Stimulated activated CD4-positive, alpha-beta T cell treated with anti-CD3 and anti-CD28 coated beads, Interleukin-4, amount 100 ng/mL, for 24 hours (primary cell): Measurements from ENCODE around the gene ATRIP.
A peak's percentile ranks its signal among the peaks of the same experiment; 100 is the strongest.

Experiments
- DNase-seq: peaks from one replicate; pipeline ENCODE4 v3.0.0-alpha.2; 2020

Gene ATRIP

DNA sequence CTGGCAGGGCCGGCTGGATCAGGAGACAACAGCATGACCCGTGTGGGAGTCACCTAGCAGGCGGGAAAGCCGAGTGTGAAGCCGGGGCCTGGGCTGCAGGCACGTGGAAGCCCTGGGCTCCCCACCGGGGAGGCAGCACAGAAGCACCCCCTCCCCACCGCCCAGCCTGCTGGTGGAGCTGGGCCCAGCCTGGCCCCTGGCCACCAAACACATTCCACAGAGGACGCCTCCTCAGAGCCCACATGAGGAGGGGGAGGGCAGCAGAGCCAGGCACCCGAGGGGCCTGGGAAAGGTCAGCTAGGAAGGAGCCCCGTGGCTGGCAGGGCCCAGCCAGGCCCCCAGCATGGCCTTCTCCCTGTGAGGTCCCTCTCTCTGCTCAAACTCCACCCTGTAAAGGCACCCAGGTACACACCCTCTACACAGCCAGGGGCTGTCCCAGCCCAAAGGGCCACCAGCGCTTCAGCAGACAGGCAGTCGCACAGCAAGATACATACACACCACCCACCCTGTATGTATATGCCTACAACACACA, 21.2 kb upstream of the ATRIP start:
- DNase-seq: no peak

DNA sequence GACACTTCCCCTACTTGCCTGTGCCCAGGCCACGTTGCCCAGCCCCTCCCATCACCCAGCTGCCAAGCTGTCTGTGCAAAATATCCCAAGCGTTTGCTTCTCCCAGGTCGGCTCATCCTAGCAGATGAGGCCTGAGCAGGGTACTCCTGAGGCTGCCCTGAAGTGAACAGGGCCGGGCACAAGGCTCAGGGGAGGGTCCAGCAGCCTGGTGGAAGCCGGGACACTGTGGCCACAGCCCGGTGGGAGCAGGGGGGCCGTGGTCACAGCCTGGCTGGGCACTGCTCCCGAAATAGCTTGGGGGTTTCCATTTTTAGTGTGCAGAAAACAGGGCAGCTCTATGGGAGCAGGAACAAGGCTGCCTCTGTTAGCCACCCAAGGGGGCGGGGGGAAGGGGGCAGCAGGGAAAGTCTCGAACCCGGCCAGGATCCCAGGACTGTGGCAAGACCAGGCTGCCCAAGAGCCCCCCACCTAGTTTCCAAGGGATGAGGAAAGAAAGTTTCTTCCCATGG, 20.1 kb upstream of the ATRIP start:
- DNase-seq: no peak

DNA sequence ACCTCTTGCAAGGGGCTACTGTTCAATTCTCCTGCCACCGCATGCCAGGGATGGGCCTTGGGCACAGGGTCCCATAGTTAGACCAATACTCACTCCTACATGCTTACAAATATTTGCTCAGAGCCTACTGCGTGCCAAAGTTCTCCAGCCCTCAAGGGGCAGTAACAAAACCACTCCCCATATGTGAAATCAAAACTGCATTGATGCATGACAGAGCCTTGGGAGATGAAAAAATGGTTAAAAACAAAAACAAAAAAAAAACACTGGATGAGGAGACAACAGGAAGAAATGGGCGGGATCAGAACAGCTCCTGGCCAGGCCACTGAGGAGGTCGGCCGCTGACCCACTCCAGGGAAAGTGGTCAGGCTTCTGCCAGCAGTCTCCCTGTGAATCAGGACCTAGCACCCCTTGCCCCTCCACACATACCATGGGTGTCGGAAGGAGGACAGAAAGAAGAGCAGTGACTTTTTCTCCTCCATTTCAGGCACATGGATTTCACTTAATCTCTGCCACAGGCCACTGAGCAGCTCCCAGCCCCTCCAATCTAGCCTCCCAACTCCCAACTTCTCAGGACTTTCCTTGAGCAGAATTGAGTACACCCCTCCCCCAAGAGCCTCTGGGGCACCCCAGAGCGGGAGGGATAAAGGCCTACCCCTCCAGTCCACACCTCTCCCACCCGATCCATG, 19.4 kb upstream of the ATRIP start:
- DNase-seq: no peak

DNA sequence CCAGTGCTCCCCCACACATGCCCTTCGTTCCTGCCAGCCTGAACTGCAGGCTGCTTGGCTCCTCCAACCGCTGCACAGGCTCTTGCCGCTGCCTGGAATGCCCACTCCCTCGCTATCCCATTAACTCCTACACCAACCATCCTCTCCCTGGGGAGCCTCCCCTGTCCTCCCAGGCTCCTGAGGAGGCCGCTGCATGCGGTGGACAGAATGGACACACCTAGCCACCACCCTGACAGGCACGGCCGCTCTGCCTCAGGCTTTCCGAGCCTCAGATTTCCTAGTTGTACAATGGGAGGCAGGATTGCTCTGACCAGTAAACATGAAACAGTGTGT, 18.9 kb upstream of the ATRIP start:
- no peak for DNase-seq

DNA sequence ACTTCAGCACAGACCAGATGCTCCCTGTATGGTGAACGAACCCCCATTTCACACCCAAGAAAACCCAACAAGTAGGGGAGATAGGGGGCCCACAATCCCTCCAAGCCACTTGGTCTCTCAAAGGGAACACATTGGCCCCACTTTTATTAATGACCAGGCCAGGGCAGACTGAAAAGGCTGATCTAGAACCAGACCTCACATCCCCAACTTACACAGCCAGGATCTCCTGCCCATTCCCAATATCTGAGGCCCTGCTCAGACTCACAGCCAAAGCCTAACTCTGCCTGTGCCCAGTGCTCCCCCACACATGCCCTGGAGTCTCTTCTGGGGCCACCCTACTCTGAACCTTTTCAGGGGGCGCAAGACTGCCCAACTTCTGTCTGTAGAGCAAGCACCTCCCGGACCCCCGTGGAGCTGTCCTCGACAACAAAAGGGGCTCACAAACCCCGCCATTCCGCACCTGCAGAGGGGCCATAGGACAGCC, 18.4 kb upstream of the ATRIP start:
- DNase-seq: no peak

DNA sequence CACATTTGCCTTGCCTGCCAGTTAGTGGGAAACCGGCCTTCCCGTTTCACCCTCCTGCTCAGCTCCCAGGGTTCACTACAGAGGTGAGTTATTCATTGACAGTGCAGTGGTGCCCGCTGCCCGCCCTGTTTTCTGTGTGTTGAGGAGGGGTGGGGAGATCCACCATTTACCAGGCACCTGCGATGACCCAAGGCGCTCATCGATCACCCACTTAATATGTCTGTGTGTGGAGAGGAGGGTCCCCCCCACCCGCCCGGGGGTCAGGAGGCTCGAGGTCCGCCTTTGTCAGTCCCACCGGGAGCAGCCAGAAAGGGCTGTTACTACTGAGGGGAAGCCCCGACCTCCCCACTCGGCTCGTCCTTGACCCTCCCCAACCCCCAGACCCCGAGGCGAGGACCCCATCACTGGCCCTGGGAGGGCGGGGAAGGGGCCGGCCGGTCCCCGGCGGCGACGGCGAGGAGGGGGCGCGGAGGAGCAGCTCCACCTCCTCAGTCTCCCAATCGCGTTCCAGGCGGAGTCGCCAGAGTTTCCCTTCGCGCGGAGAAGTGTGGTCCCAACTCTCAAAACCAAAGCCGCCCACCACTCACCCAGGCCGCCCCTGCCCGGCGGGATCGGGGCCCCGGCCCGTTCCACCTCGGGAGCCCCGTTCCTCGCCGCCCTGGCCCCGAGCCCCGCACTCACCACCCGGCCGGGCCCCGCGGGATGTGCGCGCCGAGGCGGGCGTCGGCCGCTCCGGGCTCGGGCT, 17.8 kb upstream of the ATRIP start:
- no peak for DNase-seq

DNA sequence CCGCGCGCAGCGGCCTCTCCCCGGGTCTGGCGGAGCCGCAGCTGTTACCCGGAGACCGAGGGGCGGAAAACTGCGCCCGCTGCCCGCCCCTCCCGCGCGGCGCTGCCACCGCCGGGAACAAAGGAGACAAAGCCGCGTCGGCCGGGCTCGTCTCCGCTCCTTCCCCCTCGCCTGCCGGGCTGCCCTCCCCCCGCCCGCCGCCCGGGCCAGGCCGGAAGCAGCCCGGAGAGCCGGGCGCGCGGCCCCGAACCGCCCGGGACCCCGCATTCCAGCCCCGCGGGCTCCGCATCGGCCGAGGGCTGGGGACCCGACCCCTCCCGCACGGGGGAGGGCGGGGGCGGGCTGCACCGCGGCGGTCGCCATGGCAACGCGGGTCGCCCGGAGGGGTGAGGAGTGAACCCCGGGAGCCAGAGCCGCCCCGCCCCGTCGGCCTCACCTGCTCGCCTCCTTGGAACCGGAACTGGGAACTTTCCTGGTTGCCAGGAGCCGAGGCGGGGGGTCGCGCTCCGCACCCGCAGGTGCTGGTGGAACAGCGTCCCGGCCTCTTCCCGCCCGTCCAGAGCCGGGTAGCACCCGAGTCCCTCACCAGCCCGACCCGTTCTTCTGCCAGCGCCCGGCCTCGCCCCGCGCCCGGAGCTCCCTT, 17.1 kb upstream of the ATRIP start:
- DNase-seq: peak; percentile 60

DNA sequence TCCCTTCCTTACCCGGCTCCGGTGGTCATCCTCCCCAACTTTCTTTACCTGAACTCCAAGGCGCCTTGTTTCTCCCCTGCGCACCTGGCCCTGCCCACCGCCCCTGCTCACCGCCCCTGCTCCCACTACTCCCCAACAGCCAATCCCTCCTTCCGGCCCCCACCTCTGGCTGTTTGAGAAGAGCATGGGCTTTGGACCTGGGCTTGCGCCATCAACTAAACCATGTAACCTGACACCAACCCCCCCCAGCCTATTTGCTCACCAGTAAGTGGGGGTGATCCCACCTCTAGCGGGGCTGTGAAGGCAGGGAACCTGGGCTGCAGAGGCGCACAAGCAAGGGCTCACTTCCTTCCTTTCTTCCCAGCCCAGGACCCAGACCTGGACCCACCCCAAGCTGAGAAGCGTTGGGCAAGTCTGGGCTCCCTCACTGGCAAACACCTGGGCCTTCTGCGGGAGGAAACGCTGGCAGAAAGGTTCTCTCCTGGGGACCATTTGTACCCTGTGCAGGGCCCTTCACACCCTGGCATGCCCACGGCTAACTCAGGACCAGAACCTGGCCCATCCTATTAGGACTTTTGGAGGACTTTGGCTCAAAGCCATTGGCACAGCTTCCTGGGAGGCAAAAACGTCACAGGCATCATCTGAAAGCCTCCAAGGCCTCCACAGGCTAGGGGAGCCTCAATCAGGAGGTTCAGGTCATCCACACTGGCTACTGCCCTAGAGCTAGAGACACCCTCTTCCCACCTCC, 16.4 kb upstream of the ATRIP start, which contains the start of gene PLXNB1:
PLXNB1 (minus strand) TSS at position 127 of the 748 bp plus-strand sequence. CDS start 5,475 bp downstream, outside the sequence.
- DNase-seq: no peak

DNA sequence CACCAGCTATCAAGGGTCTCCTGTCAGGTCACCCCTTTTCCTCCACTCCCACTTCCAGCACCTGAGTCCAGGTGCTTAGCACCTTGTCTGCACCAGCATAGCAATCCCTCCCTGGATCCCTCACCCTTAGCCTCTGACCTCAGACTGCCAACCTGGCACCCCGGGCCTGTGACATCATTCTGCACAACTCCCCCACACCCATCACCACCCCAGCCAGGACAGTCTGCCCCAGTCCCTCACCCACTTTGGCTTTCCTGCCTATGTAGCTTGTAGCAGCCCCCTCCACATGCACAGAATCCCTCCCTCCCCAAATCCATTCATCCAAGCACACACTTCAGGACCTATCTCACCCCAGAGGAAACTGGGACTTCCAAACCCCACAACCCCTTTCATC, 15.8 kb upstream of the ATRIP start:
- no peak for DNase-seq

DNA sequence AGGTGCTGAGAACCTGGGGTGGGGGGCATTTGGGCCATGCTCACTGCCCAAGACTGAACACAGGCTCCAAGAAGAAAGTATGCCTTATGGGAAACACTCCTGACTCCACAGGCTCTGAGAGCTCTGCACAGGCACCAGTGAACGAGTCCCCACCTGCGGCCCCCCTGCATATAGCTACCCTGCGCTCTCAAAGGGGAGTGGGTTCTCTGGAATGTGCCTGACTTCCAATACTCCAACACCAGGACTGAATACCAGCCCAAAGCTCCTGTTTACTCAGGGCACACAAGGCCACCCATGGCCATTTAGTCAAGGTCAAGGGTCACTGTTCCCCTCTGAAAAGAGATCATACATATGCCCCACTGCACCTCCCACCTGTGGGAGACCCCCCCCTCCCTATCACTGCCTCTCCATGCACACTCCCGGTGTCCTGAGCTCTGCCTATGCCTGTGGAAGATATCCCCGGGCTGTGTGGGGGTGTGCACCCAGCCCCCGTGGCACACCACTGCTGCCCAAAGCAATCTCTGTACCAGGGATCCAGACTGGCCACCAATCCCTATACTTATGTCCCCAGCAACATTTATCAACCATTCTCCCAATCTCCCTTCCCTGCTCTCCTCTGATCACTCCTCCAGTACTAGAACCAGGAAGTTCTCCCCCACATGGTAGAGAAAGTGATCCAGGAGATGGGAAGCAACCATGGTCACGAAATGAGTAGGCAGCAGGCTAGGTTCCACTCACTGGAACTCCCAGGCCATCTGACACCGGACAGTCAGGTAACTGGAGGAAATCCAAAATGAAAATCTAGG, 15.1 kb upstream of the ATRIP start:
- DNase-seq: no peak

DNA sequence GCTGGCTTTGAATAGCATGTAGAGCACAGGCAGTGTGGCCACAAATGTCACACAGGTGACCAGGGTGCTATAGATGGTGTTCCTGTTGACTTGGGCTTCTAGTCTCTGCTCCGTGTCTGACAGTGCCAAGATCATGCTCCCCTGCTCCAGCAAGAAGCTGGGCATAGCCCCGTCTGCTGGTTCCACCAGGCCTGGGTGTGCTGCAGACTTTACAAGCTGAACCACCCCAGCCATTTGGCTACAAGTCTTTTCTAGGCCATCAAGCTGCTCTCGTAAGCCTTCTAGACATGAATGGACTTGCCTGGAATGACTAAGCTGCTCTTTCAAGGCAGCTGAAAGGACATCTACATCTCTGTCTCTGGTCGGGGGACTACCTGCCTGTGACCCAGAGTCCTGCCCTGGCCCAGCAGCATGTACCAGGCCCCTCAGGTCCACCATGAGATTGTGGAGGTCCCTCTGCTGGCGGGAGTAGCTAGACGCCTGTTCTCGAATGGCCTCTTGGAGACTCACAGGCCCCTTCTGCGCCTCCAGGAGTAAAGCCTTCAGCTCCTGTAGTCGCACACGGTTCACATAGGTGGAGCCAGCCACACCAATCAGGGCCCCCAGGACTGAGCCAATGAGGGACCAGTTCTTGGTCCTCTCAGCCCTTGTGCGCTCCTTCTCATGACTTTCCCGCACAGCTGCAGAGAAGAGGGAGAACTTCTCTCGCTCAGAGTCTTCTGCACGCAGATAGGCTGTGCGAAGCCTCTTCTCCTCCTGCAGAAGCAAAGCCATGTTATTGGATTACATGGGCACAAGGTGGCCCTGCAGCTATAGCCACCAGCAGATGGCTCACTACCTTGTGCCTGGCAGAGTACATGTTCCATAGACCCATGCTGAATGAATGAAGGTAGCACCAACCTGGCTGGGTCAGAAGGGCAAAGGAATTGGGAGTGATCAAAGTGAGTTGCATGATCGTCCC, 13.8 kb upstream of the ATRIP start:
- DNase-seq: no peak

DNA sequence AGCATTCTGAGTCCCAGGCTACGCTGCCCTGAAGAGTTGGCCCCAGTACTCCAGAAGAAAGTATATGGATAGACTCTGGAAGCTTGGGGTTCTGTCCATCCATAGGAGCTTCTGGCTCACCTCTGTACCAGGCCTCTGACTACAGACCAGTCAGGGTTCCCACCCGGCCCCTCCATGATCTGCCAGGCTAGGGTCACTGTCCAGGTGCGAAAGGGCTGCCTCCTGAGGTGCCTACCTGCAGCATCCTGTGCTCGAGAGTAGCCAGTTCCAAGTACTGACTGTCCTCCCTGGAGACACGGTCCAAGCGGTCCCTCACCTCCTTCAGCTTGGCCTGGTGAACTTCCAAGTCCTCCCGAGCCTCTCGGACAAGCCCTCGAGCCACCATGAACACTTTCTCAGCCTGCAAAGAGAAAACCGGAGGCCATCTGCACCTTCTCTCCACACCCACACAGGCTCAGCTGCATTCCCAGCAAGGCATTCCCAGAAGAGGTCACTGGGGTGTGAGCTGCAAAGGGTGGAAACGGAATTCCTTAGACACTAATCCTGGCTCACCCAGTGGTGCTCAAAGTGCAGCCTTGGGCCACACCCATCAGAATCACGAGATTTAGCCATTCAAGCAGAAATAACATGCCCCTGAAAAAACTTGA, 12.9 kb upstream of the ATRIP start:
- DNase-seq: no peak

DNA sequence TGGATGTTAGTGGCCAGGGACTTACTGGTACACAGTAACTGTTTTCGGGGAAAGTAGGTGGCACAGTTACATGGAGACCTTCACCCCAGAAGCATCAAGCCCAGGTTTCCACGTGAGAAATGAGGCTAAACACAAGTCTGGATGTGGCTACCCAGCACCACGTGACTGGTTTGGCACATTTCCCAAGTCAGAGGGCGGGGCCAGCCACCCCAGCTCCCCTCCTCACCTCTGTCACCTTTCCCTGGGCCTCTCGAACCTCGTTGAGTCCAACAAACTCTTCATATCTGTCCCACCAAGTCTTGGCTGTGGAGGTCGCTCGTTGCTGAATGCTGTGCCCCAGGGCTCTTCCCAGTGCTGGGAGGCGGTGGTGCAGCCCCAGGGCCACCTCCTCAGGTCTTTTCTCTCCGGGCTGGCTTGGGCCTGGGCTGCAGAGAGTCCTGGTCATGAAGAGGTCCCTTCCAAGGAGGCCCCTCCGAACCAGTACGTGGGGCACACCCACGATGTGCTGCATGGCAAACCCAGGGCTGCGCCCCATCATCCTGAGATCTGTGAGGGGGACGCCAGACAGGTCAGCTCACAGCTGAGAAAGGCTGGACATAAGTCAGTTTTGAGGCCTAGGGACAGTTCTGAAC, 11.8 kb upstream of the ATRIP start:
- DNase-seq: no peak

DNA sequence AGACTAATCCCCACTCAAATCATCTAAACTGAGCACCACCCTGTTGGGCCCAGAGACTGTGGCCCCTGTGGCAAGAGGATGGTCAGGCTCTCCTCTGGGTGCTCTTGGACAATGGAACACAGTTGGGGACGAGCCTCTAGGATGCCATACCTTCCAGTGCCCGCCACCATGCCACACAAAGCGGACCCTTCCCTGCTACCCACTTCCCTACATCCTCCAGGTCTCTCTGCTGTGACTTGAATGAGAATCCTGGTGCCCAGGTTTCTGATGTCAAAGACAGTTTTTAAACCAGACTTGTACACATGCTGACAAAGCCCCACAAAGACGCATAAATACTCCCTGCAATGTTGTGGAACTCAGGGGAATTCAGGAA, 11.3 kb upstream of the ATRIP start:
- DNase-seq: no peak

DNA sequence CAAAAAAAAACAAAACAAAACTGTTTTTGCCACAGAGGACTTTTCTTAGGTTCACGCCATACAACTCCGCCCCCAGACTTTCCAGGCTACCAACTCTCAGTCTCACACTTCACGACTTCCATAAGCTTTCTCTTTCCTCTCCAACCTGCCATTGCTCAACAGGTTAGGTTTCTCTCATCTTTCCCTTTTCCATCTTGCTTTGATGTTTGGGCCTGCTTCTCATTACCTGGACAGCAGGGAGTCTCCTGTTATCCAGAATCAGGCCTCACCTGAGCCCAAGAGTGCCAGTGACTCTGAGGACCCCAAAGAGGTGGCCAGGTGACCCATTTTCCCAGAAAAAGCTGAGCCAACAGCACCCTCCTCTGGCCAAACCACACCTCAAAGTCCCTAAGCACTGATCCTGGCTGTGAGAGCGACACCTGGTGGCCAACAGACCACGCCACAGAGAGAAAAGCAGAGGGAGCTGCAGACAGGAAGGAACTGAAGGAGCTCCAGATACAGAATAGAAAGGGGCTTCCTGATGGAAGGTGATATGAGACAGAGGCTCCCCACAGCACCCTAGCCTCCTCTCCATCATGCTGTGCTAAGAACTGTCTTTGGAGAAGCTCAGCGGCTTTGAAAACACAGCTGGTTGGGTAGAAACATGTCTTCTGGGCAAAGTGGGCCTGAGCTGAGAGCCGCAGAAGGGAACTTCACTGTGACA, 10.6 kb upstream of the ATRIP start:
- peak; percentile 89 for DNase-seq

DNA sequence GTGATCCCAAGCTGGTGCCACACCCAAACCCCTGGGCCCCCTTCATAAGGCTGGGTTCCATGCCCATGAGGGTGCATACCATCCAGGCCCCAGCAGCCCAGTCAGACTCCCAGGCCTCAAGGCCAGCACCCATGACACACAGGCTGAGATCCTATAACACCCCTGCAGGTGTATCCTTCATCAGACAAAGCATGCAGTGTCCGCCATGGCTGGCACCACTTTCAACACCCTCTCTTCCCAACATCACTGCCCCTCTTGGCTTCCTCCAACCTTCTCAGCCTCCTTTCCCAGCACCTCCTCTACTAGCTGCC, 10.1 kb upstream of the ATRIP start:
- no peak for DNase-seq

DNA sequence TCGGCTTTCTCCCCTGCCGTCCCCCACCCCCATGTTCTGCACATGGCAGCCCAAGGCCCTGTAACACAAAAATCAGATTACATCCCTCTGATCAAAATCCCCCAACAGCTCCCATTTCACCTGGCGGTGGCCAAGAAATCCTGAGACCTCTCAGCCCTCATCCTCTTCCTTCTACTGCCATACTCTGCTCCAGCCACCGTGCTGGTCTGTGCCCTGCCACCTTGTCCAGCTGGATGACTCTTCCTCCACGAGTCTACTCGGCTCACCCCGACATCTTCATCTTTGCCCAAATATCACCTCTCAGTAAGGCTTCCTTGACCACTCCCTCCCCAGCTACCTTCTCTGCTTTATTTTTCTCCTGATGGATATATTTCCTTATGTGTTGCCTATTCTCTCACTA, 9.7 kb upstream of the ATRIP start:
- no peak for DNase-seq

DNA sequence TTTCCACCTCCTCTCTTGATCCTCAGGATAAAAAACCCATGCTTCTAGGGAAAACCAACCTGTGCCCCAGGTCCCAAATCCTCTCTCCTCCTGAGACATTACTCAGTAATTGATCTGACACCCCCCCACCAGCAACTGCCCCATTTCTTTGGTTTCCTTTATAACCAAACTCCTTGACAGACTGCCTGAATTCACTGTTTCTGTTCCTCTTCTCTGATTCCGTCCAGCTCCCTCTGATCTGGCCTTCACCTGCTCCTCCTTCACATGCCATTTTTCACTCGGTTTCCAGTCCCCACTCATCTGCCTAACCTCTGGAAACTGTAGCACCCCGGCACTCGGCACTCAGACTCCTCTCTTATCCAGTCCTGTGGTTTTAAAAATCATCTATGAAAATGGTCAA, 8.7 kb upstream of the ATRIP start:
- no peak for DNase-seq
